ENCODE data around the gene PARP1. TPM values are rescaled to one million over a fixed set of nuclear protein-coding genes. Genes with fewer than 3 reads are reported as not detected.

PARP1 gene
- total RNA-seq, 3 donors from 2014 or later (not counting 1 experiment from before 2014, with no cell fraction given), result 62.0 to 81.5 (median 77.0) TPM

GRCh38 chr1:226371866-226372490 lies 35.9 kb downstream of the PARP1 start:
- Mint-ChIP-seq H3K4me1 (peaks cover 0 to 4% of the 10 kb centered on the region in 2 donors), H3K27me3 (ENCODE audit: low read depth in 2 of 2) (no peaks in the 10 kb centered on the region), H3K9me3 (no peaks in the 10 kb centered on the region), H3K4me3 (no peak overlapping the region), H3K27ac (no peak overlapping the region), H3K36me3 (peaks cover 33% of the 10 kb centered on the region)
- ATAC-seq (no peak), DNase-seq (no peak)
- no peak for TF ChIP-seq CTCF (IDR thresholded peaks at IDR 0.05)
- intact Hi-C loops (cut with micrococcal nuclease), result no loop called here
- H3K27ac ChIP-seq (ENCODE audit: low read length), result no peak overlapping the region
- no peaks in the 10 kb centered on the region for H3K27me3 ChIP-seq (ENCODE audit: control insufficient read depth, insufficient read depth, low read length)
- peaks cover 80% of the 10 kb centered on the region for H3K36me3 ChIP-seq (ENCODE audit: control insufficient read depth, insufficient read depth, low read length)
- 98% methylated on average over 11 of the region's 11 CpGs for WGBS (ENCODE audit: insufficient coverage)
- H3K4me1 ChIP-seq (ENCODE audit: control insufficient read depth, insufficient read depth, low read length), result peaks cover 6% of the 10 kb centered on the region
- no peak overlapping the region for H3K4me3 ChIP-seq (ENCODE audit: low read length)
- H3K9me3 ChIP-seq (ENCODE audit: control insufficient read depth, insufficient read depth, low read length), result no peaks in the 10 kb centered on the region

- Histone ChIP-seq H3K9me3 (ENCODE audit: control insufficient read depth, insufficient read depth, low read length) (no peaks in the 10 kb centered on the region), H3K27ac (ENCODE audit: low read length) (no peak overlapping the region), H3K4me1 (ENCODE audit: control insufficient read depth, insufficient read depth, low read length) (peaks cover 6% of the 10 kb centered on the region), H3K27me3 (ENCODE audit: control insufficient read depth, insufficient read depth, low read length) (no peaks in the 10 kb centered on the region), H3K4me3 (ENCODE audit: low read length) (no peak overlapping the region), H3K36me3 (ENCODE audit: control insufficient read depth, insufficient read depth, low read length) (peaks cover 80% of the 10 kb centered on the region)
- WGBS (ENCODE audit: insufficient coverage), result 80% methylated on average over 6 of the region's 6 CpGs
- DNase-seq (no peak), ATAC-seq (no peak)
- Mint-ChIP-seq H3K27me3 (ENCODE audit: low read depth in 2 of 2) (no peaks in the 10 kb centered on the region), H3K9me3 (no peaks in the 10 kb centered on the region), H3K27ac (no peak overlapping the region), H3K4me1 (peaks cover 0 to 4% of the 10 kb centered on the region in 2 donors), H3K36me3 (peaks cover 25% of the 10 kb centered on the region), H3K4me3 (no peak overlapping the region)
- TF ChIP-seq CTCF (IDR thresholded peaks at IDR 0.05), result no peak
- intact Hi-C loops (cut with micrococcal nuclease), result no loop called here
Measured at GRCh38 chr1:226371027-226371694, 36.7 kb downstream of the PARP1 start.

- WGBS (ENCODE audit: insufficient coverage), result 76% methylated on average over 13 of the region's 13 CpGs
- no peak for DNase-seq
- peaks cover 77% of the 10 kb centered on the region for H3K36me3 ChIP-seq (ENCODE audit: control insufficient read depth, insufficient read depth, low read length)
- no peaks in the 10 kb centered on the region for H3K9me3 Mint-ChIP-seq
- H3K4me1 ChIP-seq (ENCODE audit: control insufficient read depth, insufficient read depth, low read length), result peaks cover 6% of the 10 kb centered on the region
- intact Hi-C loops (cut with micrococcal nuclease), result no loop called here
- H3K4me3 ChIP-seq (ENCODE audit: low read length), result no peak overlapping the region
- H3K4me3 Mint-ChIP-seq, result no peak overlapping the region
- H3K27me3 Mint-ChIP-seq (ENCODE audit: low read depth in 2 of 2), result no peaks in the 10 kb centered on the region
- peaks cover 24% of the 10 kb centered on the region for H3K36me3 Mint-ChIP-seq
- no peak for TF ChIP-seq CTCF (IDR thresholded peaks at IDR 0.05)
- no peak overlapping the region for H3K27ac Mint-ChIP-seq
- no peak for ATAC-seq
- H3K27me3 ChIP-seq (ENCODE audit: control insufficient read depth, insufficient read depth, low read length), result no peaks in the 10 kb centered on the region
- H3K27ac ChIP-seq (ENCODE audit: low read length), result no peak overlapping the region
- H3K4me1 Mint-ChIP-seq, result peaks cover 0 to 4% of the 10 kb centered on the region in 2 donors
- no peaks in the 10 kb centered on the region for H3K9me3 ChIP-seq (ENCODE audit: control insufficient read depth, insufficient read depth, low read length)
Measured at GRCh38 chr1:226370144-226370923, 37.6 kb downstream of the PARP1 start.
